Measurements from ENCODE around the gene HTR3A.

Gene HTR3A

GRCh38 chr11:113967361-113967760, 7.5 kb upstream of the HTR3A start:
- Histone ChIP-seq H4K20me1 (ENCODE audit: insufficient read depth, low read length) (no peaks in the 10 kb centered on the region), H2AFZ (ENCODE audit: low read depth, low read length) (no peak overlapping the region), H3K9me3 (ENCODE audit: insufficient read depth, low read length, severe bottlenecking) (no peaks in the 10 kb centered on the region), H3K79me2 (ENCODE audit: insufficient read depth, low read length) (no peaks in the 10 kb centered on the region), H3K27me3 (ENCODE audit: insufficient read depth, low read length, poor library complexity) (no peaks in the 10 kb centered on the region), H3K4me2 (ENCODE audit: insufficient read depth, low read length) (no peak overlapping the region), H3K4me3 (ENCODE audit: low read depth in 1 of 2, low read length in 2 of 2) (no peak overlapping the region), H3K4me1 (ENCODE audit: insufficient read depth, low read length) (no peaks in the 10 kb centered on the region), H3K9ac (ENCODE audit: low read depth, low read length) (no peak overlapping the region), H3K36me3 (ENCODE audit: insufficient read depth, low read length) (no peaks in the 10 kb centered on the region), H3K27ac (ENCODE audit: low read length) (no peak overlapping the region)
- ATAC-seq (ENCODE audit: insufficient read depth, low read depth): no peak
- TF ChIP-seq EZH2 (IDR thresholded peaks at IDR 0.05; ENCODE audit: borderline replicate concordance, low read depth, low read length, severe bottlenecking) (no peak), CTCF (IDR thresholded peaks at IDR 0.05; ENCODE audit: borderline replicate concordance, extremely low read depth, low read length, poor library complexity, severe bottlenecking) (no peak)
- DNase-seq: no peak

- no peak for DNase-seq
Measured at GRCh38 chr11:113971506-113972195, 3.3 kb upstream of the HTR3A start.

GRCh38 chr11:113977071-113977490, 2.2 kb downstream of the HTR3A start:
- 0 out of 2 replicates have a peak, but pooled peaks cover 7% of the 10 kb centered on the region for H4K20me1 ChIP-seq (ENCODE audit: insufficient read depth, low read length)
- no peak for TF ChIP-seq EZH2 (IDR thresholded peaks at IDR 0.05; ENCODE audit: borderline replicate concordance, low read depth, low read length, severe bottlenecking)
- no peak for TF ChIP-seq CTCF (IDR thresholded peaks at IDR 0.05; ENCODE audit: borderline replicate concordance, extremely low read depth, low read length, poor library complexity, severe bottlenecking)
- no peak overlapping the region for H3K4me3 ChIP-seq (ENCODE audit: low read depth in 1 of 2, low read length in 2 of 2)
- no peaks in the 10 kb centered on the region for H3K79me2 ChIP-seq (ENCODE audit: insufficient read depth, low read length)
- no peak overlapping the region for H2AFZ ChIP-seq (ENCODE audit: low read depth, low read length)
- H3K27ac ChIP-seq (ENCODE audit: low read length): no peak overlapping the region
- H3K27me3 ChIP-seq (ENCODE audit: insufficient read depth, low read length, poor library complexity): peaks cover 11% of the 10 kb centered on the region
- no peaks in the 10 kb centered on the region for H3K9me3 ChIP-seq (ENCODE audit: insufficient read depth, low read length, severe bottlenecking)
- ATAC-seq (ENCODE audit: insufficient read depth, low read depth): no peak
- no peaks in the 10 kb centered on the region for H3K4me1 ChIP-seq (ENCODE audit: insufficient read depth, low read length)
- DNase-seq: no peak
- H3K4me2 ChIP-seq (ENCODE audit: insufficient read depth, low read length): no peak overlapping the region
- H3K9ac ChIP-seq (ENCODE audit: low read depth, low read length): no peak overlapping the region
- H3K36me3 ChIP-seq (ENCODE audit: insufficient read depth, low read length): no peaks in the 10 kb centered on the region

More at GRCh38 chr11:113971506-113972195, 3.3 kb upstream of the HTR3A start:
- Histone ChIP-seq H3K4me2 (ENCODE audit: insufficient read depth, low read length) (no peak overlapping the region), H3K36me3 (ENCODE audit: insufficient read depth, low read length) (no peaks in the 10 kb centered on the region), H4K20me1 (ENCODE audit: insufficient read depth, low read length) (0 out of 2 replicates have a peak, but pooled peaks cover 2% of the 10 kb centered on the region), H3K79me2 (ENCODE audit: insufficient read depth, low read length) (no peaks in the 10 kb centered on the region), H2AFZ (ENCODE audit: low read depth, low read length) (no peak overlapping the region), H3K27ac (ENCODE audit: low read length) (no peak overlapping the region), H3K27me3 (ENCODE audit: insufficient read depth, low read length, poor library complexity) (peaks cover 3% of the 10 kb centered on the region), H3K9me3 (ENCODE audit: insufficient read depth, low read length, severe bottlenecking) (no peaks in the 10 kb centered on the region), H3K4me3 (ENCODE audit: low read depth in 1 of 2, low read length in 2 of 2) (no peak overlapping the region), H3K9ac (ENCODE audit: low read depth, low read length) (no peak overlapping the region), H3K4me1 (ENCODE audit: insufficient read depth, low read length) (no peaks in the 10 kb centered on the region)
- TF ChIP-seq CTCF (IDR thresholded peaks at IDR 0.05; ENCODE audit: borderline replicate concordance, extremely low read depth, low read length, poor library complexity, severe bottlenecking) (no peak), EZH2 (IDR thresholded peaks at IDR 0.05; ENCODE audit: borderline replicate concordance, low read depth, low read length, severe bottlenecking) (no peak)
- ATAC-seq (ENCODE audit: insufficient read depth, low read depth): no peak
